ENCODE data around the gene GNAS-AS1.

The GNAS-AS1 gene

DNA sequence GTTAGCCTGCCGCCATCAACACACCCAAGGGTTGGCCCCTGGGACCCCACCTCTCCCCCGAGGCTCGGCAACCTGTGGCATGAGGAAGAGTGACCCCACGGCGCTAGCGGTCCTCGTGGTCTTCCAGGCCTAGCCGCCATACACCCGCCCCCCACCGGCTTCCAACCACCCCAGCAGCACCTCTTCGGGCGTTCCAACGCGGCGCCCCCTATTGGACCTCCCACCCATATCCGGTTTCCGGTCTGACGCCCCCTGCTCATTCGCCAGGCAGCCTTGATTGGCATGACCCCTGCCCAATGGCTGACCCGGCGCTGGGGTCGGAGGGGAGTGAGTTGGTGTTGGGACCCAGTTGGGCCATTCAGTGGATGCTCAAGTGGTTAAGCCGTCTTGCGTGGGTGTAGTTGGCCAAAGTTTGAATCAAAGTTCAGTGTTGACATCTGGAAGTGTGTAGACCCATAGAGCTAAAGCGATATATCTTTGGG lies at the start of gene GNAS-AS1:
Gene GNAS-AS1 (minus strand): TSS at position 210 of the 482 bp plus-strand sequence.
- Histone ChIP-seq H3K27me3 (replicated peaks; ENCODE audit: control insufficient read depth, insufficient read depth, low read length) (peaks cover 18% of the 10 kb centered on the region), H3K36me3 (ENCODE audit: control insufficient read depth, insufficient read depth, low read length, severe bottlenecking) (no peaks in the 10 kb centered on the region), H3K9me3 (ENCODE audit: control insufficient read depth, low read length) (no peaks in the 10 kb centered on the region), H3K4me3 (ENCODE audit: low read length) (peak within 1 kb of the TSS; percentile 83), H3K9ac (ENCODE audit: low read length) (peak within 1 kb of the TSS; percentile 62), H3K4me1 (ENCODE audit: control insufficient read depth, insufficient read depth, low read length) (peaks cover 14% of the 10 kb centered on the region)
- peak; percentile 88 for DNase-seq (ENCODE audit: low read depth)

DNA sequence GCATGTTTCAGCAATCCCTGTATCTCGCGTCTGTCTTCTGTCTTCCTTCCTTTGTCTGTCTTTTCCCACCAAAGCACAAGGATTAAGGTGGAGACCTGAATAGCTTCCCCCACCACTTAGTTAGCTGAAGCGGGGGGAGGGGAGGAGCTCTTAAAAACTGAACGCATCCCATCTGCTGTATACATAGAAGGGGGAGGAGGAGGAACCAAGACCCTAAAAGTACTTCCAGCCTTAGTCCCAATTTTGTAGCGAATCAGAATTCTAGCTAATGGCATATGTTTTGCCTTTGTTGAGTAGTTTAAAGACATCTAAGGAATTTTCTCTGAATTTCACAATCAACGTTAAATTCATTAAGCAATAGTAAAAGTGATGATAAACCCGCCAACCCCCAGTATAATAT lies 49.7 kb upstream of the GNAS-AS1 start:
- no peaks in the 10 kb centered on the region for H3K9me3 ChIP-seq (ENCODE audit: control insufficient read depth, low read length)
- H3K4me1 ChIP-seq (ENCODE audit: control insufficient read depth, insufficient read depth, low read length), result peaks cover 51% of the 10 kb centered on the region
- no peak overlapping the region for H3K9ac ChIP-seq (ENCODE audit: low read length)
- peaks cover 63% of the 10 kb centered on the region for H3K36me3 ChIP-seq (ENCODE audit: control insufficient read depth, insufficient read depth, low read length, severe bottlenecking)
- DNase-seq (ENCODE audit: low read depth), result peak; percentile 40
- H3K4me3 ChIP-seq (ENCODE audit: low read length), result peak overlapping the region; percentile 39
- no peaks in the 10 kb centered on the region for H3K27me3 ChIP-seq (replicated peaks; ENCODE audit: control insufficient read depth, insufficient read depth, low read length)

- Histone ChIP-seq H3K4me1 (ENCODE audit: control insufficient read depth, insufficient read depth, low read length) (peaks cover 60% of the 10 kb centered on the region), H3K4me3 (ENCODE audit: low read length) (no peak overlapping the region), H3K9me3 (ENCODE audit: control insufficient read depth, low read length) (no peaks in the 10 kb centered on the region), H3K36me3 (ENCODE audit: control insufficient read depth, insufficient read depth, low read length, severe bottlenecking) (peaks cover 54% of the 10 kb centered on the region), H3K9ac (ENCODE audit: low read length) (no peak overlapping the region), H3K27me3 (replicated peaks; ENCODE audit: control insufficient read depth, insufficient read depth, low read length) (no peaks in the 10 kb centered on the region)
- DNase-seq (ENCODE audit: low read depth), result no peak
These were observed 48.8 kb upstream of the GNAS-AS1 start for GRCh38 chr20:58899512-58899911.

DNA sequence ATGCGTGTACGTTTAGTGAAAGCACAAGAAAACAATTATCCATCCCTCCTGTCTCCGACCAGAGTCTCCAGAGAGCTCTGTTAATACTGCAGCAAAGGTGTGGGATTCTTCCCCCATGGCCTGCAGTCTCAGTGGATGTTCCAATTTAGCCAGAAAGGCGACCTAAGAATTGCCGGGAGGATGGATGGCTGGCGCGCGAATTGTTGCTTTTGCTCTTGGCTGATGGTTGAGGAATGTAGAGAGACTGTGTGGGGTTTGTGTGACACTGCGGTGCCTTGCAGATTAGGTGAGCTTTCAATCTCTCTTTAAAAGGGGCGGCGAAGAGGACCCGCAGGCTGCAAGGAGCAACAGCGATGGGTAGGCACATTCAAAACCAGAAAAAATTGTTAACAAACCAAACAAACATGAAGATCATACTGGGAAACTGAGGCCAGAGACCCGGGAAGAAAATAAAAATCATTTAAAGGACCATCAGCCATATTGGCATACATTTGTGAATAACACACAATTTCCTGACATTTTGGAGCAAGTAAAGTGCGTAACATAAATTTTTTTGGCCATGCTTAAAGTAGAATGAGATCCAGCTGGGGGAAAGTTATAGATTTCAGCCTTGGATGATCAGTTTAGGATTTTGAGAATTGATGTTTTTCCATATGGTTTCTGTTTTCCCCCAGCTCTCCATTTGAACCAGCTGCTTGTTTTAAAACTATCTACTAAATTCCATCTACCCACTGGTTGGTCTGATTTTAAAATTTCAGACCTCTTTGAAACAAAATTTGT lies 48.1 kb upstream of the GNAS-AS1 start:
- no peak overlapping the region for H3K9ac ChIP-seq (ENCODE audit: low read length)
- H3K9me3 ChIP-seq (ENCODE audit: control insufficient read depth, low read length), result no peaks in the 10 kb centered on the region
- peaks cover 67% of the 10 kb centered on the region for H3K4me1 ChIP-seq (ENCODE audit: control insufficient read depth, insufficient read depth, low read length)
- DNase-seq (ENCODE audit: low read depth), result no peak
- H3K36me3 ChIP-seq (ENCODE audit: control insufficient read depth, insufficient read depth, low read length, severe bottlenecking), result peaks cover 47% of the 10 kb centered on the region
- no peak overlapping the region for H3K4me3 ChIP-seq (ENCODE audit: low read length)
- no peaks in the 10 kb centered on the region for H3K27me3 ChIP-seq (replicated peaks; ENCODE audit: control insufficient read depth, insufficient read depth, low read length)

DNA sequence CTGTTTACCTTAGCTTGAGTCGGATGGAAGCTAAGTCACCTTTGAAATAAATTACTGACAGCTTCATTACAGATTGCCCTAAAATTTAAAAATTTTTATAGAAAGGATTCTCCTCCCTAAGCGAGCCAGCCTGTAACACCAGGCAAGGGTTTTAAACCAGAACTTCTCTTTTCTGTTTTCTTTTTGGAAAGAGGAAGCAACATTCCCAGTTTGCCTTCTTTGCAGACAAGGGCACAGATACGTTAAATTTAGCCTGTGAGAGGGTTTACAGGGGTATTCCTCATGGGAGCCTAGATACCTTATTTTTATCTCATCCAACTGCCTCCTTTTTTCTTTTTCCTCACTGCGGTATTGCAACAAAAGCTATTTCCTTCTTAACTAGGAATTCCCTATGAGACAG lies 46.8 kb upstream of the GNAS-AS1 start:
- H3K9me3 ChIP-seq (ENCODE audit: control insufficient read depth, low read length), result no peaks in the 10 kb centered on the region
- no peak overlapping the region for H3K9ac ChIP-seq (ENCODE audit: low read length)
- no peaks in the 10 kb centered on the region for H3K27me3 ChIP-seq (replicated peaks; ENCODE audit: control insufficient read depth, insufficient read depth, low read length)
- peaks cover 38% of the 10 kb centered on the region for H3K36me3 ChIP-seq (ENCODE audit: control insufficient read depth, insufficient read depth, low read length, severe bottlenecking)
- H3K4me1 ChIP-seq (ENCODE audit: control insufficient read depth, insufficient read depth, low read length), result peaks cover 71% of the 10 kb centered on the region
- DNase-seq (ENCODE audit: low read depth), result no peak
- H3K4me3 ChIP-seq (ENCODE audit: low read length), result no peak overlapping the region

GRCh38 chr20:58896820-58897219 lies 46.1 kb upstream of the GNAS-AS1 start:
- no peaks in the 10 kb centered on the region for H3K27me3 ChIP-seq (replicated peaks; ENCODE audit: control insufficient read depth, insufficient read depth, low read length)
- H3K9ac ChIP-seq (ENCODE audit: low read length), result no peak overlapping the region
- H3K9me3 ChIP-seq (ENCODE audit: control insufficient read depth, low read length), result no peaks in the 10 kb centered on the region
- peaks cover 71% of the 10 kb centered on the region for H3K4me1 ChIP-seq (ENCODE audit: control insufficient read depth, insufficient read depth, low read length)
- no peak for DNase-seq (ENCODE audit: low read depth)
- peaks cover 38% of the 10 kb centered on the region for H3K36me3 ChIP-seq (ENCODE audit: control insufficient read depth, insufficient read depth, low read length, severe bottlenecking)
- no peak overlapping the region for H3K4me3 ChIP-seq (ENCODE audit: low read length)

GRCh38 chr20:58895448-58896180 lies 44.9 kb upstream of the GNAS-AS1 start:
- peaks cover 64% of the 10 kb centered on the region for H3K4me1 ChIP-seq (ENCODE audit: control insufficient read depth, insufficient read depth, low read length)
- peaks cover 32% of the 10 kb centered on the region for H3K36me3 ChIP-seq (ENCODE audit: control insufficient read depth, insufficient read depth, low read length, severe bottlenecking)
- H3K27me3 ChIP-seq (replicated peaks; ENCODE audit: control insufficient read depth, insufficient read depth, low read length), result no peaks in the 10 kb centered on the region
- H3K9ac ChIP-seq (ENCODE audit: low read length), result peak overlapping the region; percentile 94
- peak; percentile 48 for DNase-seq (ENCODE audit: low read depth)
- no peaks in the 10 kb centered on the region for H3K9me3 ChIP-seq (ENCODE audit: control insufficient read depth, low read length)
- peak overlapping the region; percentile 87 for H3K4me3 ChIP-seq (ENCODE audit: low read length)

DNA sequence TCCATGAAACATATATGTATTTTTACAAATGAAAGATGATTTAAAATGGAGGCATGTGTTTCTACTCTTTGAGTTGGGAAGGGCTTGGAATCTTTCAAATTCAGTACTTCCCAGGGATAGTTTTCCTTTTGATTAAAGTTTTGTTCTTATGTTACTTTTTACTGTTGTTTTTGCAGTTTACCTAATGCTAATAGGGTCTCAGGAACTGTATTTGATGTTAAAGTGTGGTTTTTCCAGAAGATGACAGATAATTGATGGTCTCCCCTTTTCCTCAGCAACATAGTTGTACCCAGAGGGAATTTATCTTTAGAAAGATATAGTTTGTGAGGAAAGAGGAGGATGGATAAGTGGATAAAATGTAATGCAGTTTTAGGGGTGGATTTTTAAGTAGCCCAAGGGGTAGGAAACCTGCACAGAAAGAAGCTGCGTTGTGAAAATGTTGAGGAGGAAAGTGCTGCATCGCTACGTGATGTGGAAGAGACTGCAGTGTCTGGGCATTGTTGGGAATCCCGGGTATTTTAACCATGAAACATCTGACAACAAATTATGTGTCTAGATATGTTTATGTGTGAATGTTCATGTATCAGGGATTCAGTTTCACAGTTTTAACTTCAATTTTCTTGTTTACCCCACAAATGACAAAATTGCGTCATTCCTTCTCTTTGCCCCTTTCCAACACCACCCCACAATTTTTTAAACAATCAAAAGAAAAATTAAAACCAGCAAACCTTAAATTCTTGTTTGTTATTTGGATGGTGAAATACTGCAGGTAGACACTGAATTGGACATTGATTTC lies 44.1 kb upstream of the GNAS-AS1 start:
- peak overlapping the region; percentile 87 for H3K4me3 ChIP-seq (ENCODE audit: low read length)

DNA sequence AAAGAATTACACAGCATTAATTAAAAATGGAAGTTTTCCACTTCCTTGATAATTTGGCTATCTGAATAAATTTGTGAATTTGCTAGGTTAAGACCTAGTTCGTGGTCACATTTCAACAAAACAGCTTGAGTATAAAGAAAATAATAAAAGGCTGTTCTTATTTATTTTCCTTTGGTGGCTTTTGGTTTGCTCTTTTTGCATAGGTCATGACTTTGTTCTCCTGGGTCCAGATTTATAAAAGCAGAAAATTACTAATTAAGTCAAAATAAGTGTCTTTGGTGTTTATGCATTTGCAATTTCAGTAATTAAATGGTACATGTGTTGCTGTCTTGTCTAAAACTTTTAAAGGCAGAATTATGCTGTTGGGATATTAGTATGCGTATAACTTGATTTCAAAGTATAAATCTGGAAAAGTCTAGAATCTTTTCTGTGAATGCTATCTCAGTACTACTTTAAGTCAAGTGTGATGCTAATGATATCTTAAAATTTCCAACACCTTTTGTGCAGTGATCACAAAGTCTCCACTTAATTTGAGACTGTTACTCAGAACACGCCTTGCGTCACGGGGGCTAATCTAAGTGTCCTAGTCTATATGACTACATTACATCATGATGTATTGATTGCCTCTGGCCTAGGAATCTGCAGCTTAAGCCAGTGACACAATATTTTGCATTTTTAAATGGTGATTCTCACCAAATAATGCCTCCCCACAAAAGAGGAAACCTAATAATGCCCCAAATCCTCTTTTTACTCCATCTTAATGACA lies 42.8 kb upstream of the GNAS-AS1 start:
- Histone ChIP-seq H3K36me3 (ENCODE audit: control insufficient read depth, insufficient read depth, low read length, severe bottlenecking) (peaks cover 12% of the 10 kb centered on the region), H3K9me3 (ENCODE audit: control insufficient read depth, low read length) (no peaks in the 10 kb centered on the region), H3K4me3 (ENCODE audit: low read length) (peak overlapping the region; percentile 87), H3K4me1 (ENCODE audit: control insufficient read depth, insufficient read depth, low read length) (peaks cover 53% of the 10 kb centered on the region), H3K27me3 (replicated peaks; ENCODE audit: control insufficient read depth, insufficient read depth, low read length) (no peaks in the 10 kb centered on the region), H3K9ac (ENCODE audit: low read length) (peak overlapping the region; percentile 94)
- peak; percentile 75 for DNase-seq (ENCODE audit: low read depth)

More for the DNA sequence above, 44.1 kb upstream of the GNAS-AS1 start:
- peaks cover 25% of the 10 kb centered on the region for H3K36me3 ChIP-seq (ENCODE audit: control insufficient read depth, insufficient read depth, low read length, severe bottlenecking)
- no peaks in the 10 kb centered on the region for H3K27me3 ChIP-seq (replicated peaks; ENCODE audit: control insufficient read depth, insufficient read depth, low read length)
- peak; percentile 44 for DNase-seq (ENCODE audit: low read depth)
- H3K9ac ChIP-seq (ENCODE audit: low read length), result peak overlapping the region; percentile 94
- peaks cover 57% of the 10 kb centered on the region for H3K4me1 ChIP-seq (ENCODE audit: control insufficient read depth, insufficient read depth, low read length)
- H3K9me3 ChIP-seq (ENCODE audit: control insufficient read depth, low read length), result no peaks in the 10 kb centered on the region

GRCh38 chr20:58892932-58893224 lies 42.2 kb upstream of the GNAS-AS1 start:
- Histone ChIP-seq H3K4me1 (ENCODE audit: control insufficient read depth, insufficient read depth, low read length) (peaks cover 49% of the 10 kb centered on the region), H3K4me3 (ENCODE audit: low read length) (peak overlapping the region; percentile 87), H3K36me3 (ENCODE audit: control insufficient read depth, insufficient read depth, low read length, severe bottlenecking) (peaks cover 9% of the 10 kb centered on the region), H3K9ac (ENCODE audit: low read length) (peak overlapping the region; percentile 94), H3K9me3 (ENCODE audit: control insufficient read depth, low read length) (no peaks in the 10 kb centered on the region), H3K27me3 (replicated peaks; ENCODE audit: control insufficient read depth, insufficient read depth, low read length) (no peaks in the 10 kb centered on the region)
- no peak for DNase-seq (ENCODE audit: low read depth)
